Measurements from ENCODE around the gene ABI3BP. TPM values are rescaled to one million over a fixed set of nuclear protein-coding genes. Genes with fewer than 3 reads are reported as not detected.

ABI3BP gene
- total RNA-seq, 1 experiment from 2014 or later: 0.28 TPM

DNA sequence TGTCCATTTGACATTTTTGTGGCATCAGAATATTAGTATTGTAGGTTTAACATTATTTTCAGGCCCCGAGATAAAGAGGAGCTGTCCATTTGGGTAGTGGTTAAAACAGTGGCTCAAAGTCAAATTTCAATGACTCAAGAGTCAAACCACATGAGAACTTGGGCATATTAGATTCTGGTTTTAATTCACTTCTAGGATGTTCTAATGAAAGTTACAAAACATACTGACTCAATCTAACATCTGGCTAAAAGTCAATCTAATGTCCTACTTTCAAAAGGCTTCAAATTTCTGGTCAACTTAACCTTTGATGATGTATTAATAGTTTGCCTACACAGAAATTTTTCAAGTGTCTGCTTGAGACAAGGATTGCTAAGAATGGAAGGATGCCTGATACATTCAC is 112.4 kb downstream of the ABI3BP start:
- Mint-ChIP-seq H3K36me3 (ENCODE audit: insufficient read depth in 1 of 3, low read depth in 3 of 3) (no peaks in the 10 kb centered on the region), H3K27me3 (ENCODE audit: low read depth) (no peaks in the 10 kb centered on the region), H3K4me3 (no peak overlapping the region), H3K4me1 (no peaks in the 10 kb centered on the region; a peak in 2 of 4 replicates), H3K9me3 (no peaks in the 10 kb centered on the region), H3K27ac (no peak overlapping the region)
- no peak overlapping the region for H2BK12ac ChIP-seq (ENCODE audit: insufficient read length, low read depth, low read length)
- no CpG with 5 or more reads among the region's 1 CpG for WGBS (ENCODE audit: extremely low coverage, insufficient read length, low lambda C conversion rate)
- no peaks in the 10 kb centered on the region for H3K27me3 ChIP-seq (ENCODE audit: insufficient read depth, low read length)
- H2AK5ac ChIP-seq (ENCODE audit: insufficient read length, low read length): no peak overlapping the region
- no peak overlapping the region for H3K9ac ChIP-seq (ENCODE audit: extremely low read depth, insufficient read length, low read length)
- H3K79me2 ChIP-seq (ENCODE audit: insufficient read depth, low read length): no peaks in the 10 kb centered on the region
- no peak overlapping the region for H3K56ac ChIP-seq (ENCODE audit: insufficient read length, low read depth, low read length)
- no peak overlapping the region for H2BK5ac ChIP-seq (ENCODE audit: insufficient read length, low read length)
- H4K91ac ChIP-seq (ENCODE audit: insufficient read length, low read depth, low read length): no peak overlapping the region
- H3K4ac ChIP-seq (ENCODE audit: low read depth, low read length): no peak overlapping the region
- H3T11ph ChIP-seq (ENCODE audit: low read length): no peak overlapping the region
- no peaks in the 10 kb centered on the region for H3K9me3 ChIP-seq (ENCODE audit: control insufficient read depth, low read depth, low read length)
- no peaks in the 10 kb centered on the region for H3K23me2 ChIP-seq (ENCODE audit: insufficient read length, low read depth, low read length, poor library complexity, severe bottlenecking)
- no peak overlapping the region for H2AFZ ChIP-seq (ENCODE audit: low read length)
- no peak for DNase-seq
- no peak overlapping the region for H2BK15ac ChIP-seq (ENCODE audit: low read depth, low read length)
- no peak overlapping the region for H2BK120ac ChIP-seq (ENCODE audit: low read depth, low read length, poor library complexity, severe bottlenecking)
- no peaks in the 10 kb centered on the region for H4K20me1 ChIP-seq (ENCODE audit: control insufficient read depth, insufficient read depth, insufficient read length)
- H3K27ac ChIP-seq (ENCODE audit: insufficient read length, low read depth, low read length): no peak overlapping the region
- no peak overlapping the region for H4K8ac ChIP-seq (replicated peaks; ENCODE audit: insufficient read length, low read depth, low read length)
- H4K5ac ChIP-seq (ENCODE audit: insufficient read length, low read depth, low read length): no peak overlapping the region
- H3K14ac ChIP-seq (ENCODE audit: insufficient read depth, low read length): no peak overlapping the region
- no peaks in the 10 kb centered on the region for H3K4me1 ChIP-seq (ENCODE audit: insufficient read depth, low read length)
- no peaks in the 10 kb centered on the region for H3K79me1 ChIP-seq (ENCODE audit: insufficient read depth, low read depth, low read length, poor library complexity, severe bottlenecking)
- no peak overlapping the region for H3K18ac ChIP-seq (ENCODE audit: insufficient read length, low read depth, low read length)
- no peak overlapping the region for H3K23ac ChIP-seq (ENCODE audit: insufficient read length, low read depth, low read length)
- H2BK20ac ChIP-seq (ENCODE audit: low read depth, low read length, poor library complexity, severe bottlenecking): no peak overlapping the region
- TF ChIP-seq, protein P1, sequence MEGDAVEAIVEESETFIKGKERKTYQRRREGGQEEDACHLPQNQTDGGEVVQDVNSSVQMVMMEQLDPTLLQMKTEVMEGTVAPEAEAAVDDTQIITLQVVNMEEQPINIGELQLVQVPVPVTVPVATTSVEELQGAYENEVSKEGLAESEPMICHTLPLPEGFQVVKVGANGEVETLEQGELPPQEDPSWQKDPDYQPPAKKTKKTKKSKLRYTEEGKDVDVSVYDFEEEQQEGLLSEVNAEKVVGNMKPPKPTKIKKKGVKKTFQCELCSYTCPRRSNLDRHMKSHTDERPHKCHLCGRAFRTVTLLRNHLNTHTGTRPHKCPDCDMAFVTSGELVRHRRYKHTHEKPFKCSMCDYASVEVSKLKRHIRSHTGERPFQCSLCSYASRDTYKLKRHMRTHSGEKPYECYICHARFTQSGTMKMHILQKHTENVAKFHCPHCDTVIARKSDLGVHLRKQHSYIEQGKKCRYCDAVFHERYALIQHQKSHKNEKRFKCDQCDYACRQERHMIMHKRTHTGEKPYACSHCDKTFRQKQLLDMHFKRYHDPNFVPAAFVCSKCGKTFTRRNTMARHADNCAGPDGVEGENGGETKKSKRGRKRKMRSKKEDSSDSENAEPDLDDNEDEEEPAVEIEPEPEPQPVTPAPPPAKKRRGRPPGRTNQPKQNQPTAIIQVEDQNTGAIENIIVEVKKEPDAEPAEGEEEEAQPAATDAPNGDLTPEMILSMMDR (conservative IDR thresholded peaks at IDR 0.05): no peak
- H3K4me2 ChIP-seq (ENCODE audit: insufficient read depth, insufficient read length, low read length): no peak overlapping the region

All from H9 (cell line).